GM12801 (cell line): Measurements from ENCODE around the gene PCNX2.

ENCODE experiments used
- TF ChIP-seq, protein P1 (sequence below): IDR thresholded peaks from one replicate; pipeline ENCODE4 v1.5.1; 2011; ENCODE audit warnings: control low read depth; ENCODE audit not compliant: insufficient read length; ENCODE audit errors: extremely low read depth

PCNX2 gene

GRCh38 chr1:232982238-232982944, 313.1 kb downstream of the PCNX2 start:
- TF ChIP-seq, protein P1, sequence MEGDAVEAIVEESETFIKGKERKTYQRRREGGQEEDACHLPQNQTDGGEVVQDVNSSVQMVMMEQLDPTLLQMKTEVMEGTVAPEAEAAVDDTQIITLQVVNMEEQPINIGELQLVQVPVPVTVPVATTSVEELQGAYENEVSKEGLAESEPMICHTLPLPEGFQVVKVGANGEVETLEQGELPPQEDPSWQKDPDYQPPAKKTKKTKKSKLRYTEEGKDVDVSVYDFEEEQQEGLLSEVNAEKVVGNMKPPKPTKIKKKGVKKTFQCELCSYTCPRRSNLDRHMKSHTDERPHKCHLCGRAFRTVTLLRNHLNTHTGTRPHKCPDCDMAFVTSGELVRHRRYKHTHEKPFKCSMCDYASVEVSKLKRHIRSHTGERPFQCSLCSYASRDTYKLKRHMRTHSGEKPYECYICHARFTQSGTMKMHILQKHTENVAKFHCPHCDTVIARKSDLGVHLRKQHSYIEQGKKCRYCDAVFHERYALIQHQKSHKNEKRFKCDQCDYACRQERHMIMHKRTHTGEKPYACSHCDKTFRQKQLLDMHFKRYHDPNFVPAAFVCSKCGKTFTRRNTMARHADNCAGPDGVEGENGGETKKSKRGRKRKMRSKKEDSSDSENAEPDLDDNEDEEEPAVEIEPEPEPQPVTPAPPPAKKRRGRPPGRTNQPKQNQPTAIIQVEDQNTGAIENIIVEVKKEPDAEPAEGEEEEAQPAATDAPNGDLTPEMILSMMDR: no peak

DNA sequence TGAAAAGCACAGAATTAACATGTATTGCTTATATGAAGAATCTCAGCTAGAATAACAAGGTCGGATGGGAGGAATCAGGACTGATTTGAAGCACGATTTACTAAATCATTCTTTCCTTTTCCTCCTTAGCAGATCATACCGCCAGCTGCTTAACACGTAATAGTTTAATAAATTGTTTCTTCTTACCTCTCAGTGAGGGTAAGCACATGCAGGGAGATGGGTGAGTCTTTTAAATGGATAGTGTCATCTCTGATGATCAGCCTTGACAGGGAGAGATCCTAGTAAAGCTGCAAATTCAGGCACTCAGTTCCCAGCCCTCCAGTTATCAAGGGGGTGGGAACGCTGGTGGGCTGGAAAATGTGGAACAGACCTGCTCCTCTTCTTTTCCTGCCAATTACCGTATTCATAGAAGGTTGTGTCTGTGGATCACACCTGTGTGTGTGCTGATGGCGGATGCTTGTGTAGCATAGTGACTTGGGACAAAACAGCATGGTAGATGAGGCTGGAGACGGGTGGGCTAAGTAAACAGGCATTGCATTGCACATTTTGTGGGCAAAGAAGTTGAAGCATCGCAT, 314.5 kb downstream of the PCNX2 start:
- TF ChIP-seq, protein P1: no peak

DNA sequence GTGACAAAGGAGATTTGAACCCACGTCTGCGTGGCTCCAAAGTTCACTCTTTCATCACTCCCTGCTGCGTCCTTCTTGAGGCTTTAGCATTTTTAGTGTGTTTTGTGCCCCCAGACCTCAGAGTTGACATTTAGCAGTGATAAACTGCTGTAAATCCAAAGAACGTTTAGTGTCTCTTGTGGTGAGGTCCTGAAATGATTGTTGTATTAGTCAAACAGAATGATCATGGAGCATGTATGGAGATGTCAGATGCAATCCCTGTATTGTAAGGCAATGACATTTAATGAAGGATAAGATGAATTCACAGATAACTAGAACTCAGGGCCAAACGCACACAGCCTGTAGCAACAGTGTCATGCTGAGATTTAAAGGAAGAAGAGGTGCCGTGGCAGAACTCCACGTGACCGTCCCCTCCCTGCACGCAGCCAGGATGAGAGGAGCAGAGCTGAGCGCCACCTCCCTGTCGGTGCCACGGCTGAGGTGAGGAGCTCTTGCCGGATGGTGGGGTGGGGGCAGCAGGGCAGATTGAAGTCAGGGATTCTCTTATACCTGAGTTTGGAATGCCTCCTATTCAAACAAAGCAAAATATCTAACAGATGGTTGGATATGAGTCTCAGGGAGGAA, 315.1 kb downstream of the PCNX2 start:
- TF ChIP-seq, protein P1: no peak

- TF ChIP-seq, protein P1: no peak
Measured at GRCh38 chr1:232979558-232979957, 316.0 kb downstream of the PCNX2 start.

DNA sequence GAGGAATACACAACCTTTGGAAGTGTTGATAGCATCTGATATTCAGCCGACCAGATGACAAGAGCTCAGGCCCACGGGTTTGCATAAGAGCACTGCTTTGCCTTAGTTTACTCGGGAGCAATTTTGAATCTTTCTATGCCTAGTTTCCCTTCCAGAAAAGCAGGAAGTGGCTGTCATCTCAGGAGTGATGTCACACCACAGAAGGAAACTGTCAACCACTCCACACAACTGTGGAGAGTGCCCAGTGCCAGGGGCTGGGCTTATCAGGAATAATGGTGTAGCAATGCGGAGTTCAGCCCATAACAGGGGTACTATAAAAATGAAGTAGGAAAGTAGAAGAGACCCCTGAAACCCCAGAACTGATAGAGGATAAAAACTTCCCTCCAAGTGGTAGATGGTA, 316.7 kb downstream of the PCNX2 start:
- TF ChIP-seq, protein P1: no peak

DNA sequence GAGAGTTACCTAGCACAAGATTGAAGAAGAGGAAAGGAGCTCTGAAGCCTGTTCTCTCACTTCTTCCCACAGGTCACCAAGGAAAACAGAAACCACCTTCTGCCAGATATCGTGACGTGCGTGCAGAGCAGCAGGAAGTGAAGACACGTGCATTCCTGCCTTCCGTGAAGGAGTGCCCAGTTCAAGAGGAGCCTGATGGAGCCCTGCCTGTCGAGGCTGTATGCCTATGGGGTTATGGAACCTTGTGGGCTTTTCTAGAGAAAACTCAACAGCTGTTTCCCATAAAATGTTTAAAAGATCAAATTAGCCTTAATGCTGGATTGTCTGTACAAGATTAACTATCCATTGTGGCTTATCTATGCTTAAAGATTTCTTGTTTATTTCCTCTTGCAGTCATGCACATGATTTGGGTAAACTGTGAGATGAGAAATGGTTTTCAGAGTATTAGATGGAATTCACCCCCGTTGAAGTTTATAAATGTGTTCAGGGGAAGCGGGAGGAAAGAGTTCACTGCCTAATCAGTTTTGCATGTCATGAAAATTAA, 317.4 kb downstream of the PCNX2 start:
- TF ChIP-seq, protein P1: no peak

- TF ChIP-seq, protein P1: no peak
Measured at GRCh38 chr1:232974971-232975370, 320.6 kb downstream of the PCNX2 start.
